Measurements from ENCODE around the gene GOLGA6C. TPM values are rescaled to one million over a fixed set of nuclear protein-coding genes. Genes with fewer than 3 reads are reported as not detected.
"Not testable (repeated sequence)": the region's sequence is repeated elsewhere in the genome, so short reads cannot be mapped to it uniquely, and the experiment has no call there.

The GOLGA6C gene
- total and polyA plus RNA-seq, 10 of the 15 experiments (the other 5 are each of a cell fraction or from before 2014, with no cell fraction given): not detected

DNA sequence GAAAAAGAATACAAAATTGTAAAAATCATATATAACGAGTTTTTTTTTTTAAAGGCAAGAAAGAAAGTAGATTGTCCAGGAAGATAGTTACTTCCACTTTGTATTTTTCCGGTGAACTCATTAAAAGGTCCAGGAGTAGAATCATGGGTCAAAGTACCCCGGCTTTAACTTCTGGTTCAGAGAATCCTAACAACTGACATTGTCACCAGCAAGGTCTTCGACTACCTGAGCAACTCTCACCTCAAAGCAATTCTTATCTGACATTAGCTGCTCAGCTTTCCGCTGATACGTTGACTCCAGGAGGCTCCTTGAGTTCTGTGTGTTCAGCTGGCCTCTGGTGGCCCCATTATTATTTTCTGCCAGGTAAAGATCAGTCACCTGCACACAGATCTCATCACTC, 9.1 kb upstream of the GOLGA6C start:
- DNase-seq (ENCODE audit: low read depth, low spot score); FAIRE-seq; RAD21 ChIA-PET (ENCODE audit: unreplicated experiment); POLR2A ChIA-PET; in situ Hi-C loops (cut with MboI); intact Hi-C loops (cut with micrococcal nuclease; ENCODE audit: unreplicated experiment); BruUV-seq (replicated peaks); H3K4me1 ChIP-seq (ENCODE audit: control insufficient read depth, insufficient read depth, low read length); H3K27ac ChIP-seq (ENCODE audit: control insufficient read depth, insufficient read depth); H3K36me3 ChIP-seq (ENCODE audit: control insufficient read depth in 2 of 2, insufficient read depth in 2 of 2, low read length in 1 of 2); H3K4me3 ChIP-seq; ATAC-seq; H3K4me2 ChIP-seq (ENCODE audit: control insufficient read depth, insufficient read depth); H3K9me3 ChIP-seq (replicated peaks; ENCODE audit: control insufficient read depth, insufficient read depth, low read length); H2AFZ ChIP-seq (ENCODE audit: control insufficient read depth, low read depth, low read length); H4K20me1 ChIP-seq (ENCODE audit: control insufficient read depth, insufficient read depth); H3K9ac ChIP-seq (ENCODE audit: control insufficient read depth, insufficient read depth, low read length); H3K79me2 ChIP-seq (ENCODE audit: control insufficient read depth, insufficient read depth, low read length); H3K27me3 ChIP-seq (replicated peaks in 1 of 2; ENCODE audit: control insufficient read depth in 2 of 2, insufficient read depth in 2 of 2, low read length in 1 of 2): not testable (repeated sequence)
- ChIA-PET CTCF (interaction anchor here (1.2 kb wide), 1 partner anchor 118 kb away, joined by 3 read pairs; no protein-coding TSS in a partner anchor), SMC1A (ENCODE audit: uncharacterized antibody, unreplicated experiment) (interaction anchor here (1.0 kb wide), 2 partner anchors 45 to 220 kb away, joined by 3 read pairs; no protein-coding TSS in a partner anchor)
- 62% methylated on average over 6 of the region's 6 CpGs for WGBS (ENCODE audit: insufficient coverage, insufficient replicate concordance, low lambda C conversion rate, missing lambda C conversion rate)

DNA sequence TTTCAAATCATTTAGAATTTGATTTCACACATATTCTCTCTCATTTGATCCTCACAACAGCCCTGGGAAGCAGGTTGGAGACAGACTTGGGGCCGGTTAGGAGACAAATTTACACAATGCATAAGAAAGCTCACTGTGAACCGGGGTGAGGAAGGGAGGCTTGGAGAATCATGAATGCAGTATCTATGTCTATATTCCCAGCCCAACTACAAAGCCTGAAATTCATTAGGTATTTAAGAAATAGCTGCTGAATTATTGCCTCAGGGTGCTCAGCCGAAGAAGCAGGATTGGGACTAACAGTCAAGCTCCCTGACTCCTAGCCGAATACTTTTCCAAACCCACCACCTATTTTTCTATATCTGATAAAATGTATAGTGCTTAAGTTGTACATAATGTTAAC, 8.4 kb upstream of the GOLGA6C start:
- no peak for DNase-seq (ENCODE audit: low read depth, low spot score)

More for the DNA sequence above, 8.4 kb upstream of the GOLGA6C start:
- ChIA-PET CTCF (no interaction called here), POLR2A (no interaction called here), RAD21 (ENCODE audit: unreplicated experiment) (no interaction called here), SMC1A (ENCODE audit: uncharacterized antibody, unreplicated experiment) (interaction anchor here (0.8 to 1.0 kb wide), 3 partner anchors 8 to 220 kb away, joined by 3 to 4 read pairs (median 3); no protein-coding TSS in a partner anchor)
- BruUV-seq (replicated peaks): no TSS peak
- no peaks in the 10 kb centered on the region for H3K4me1 ChIP-seq (ENCODE audit: control insufficient read depth, insufficient read depth, low read length)
- no peak overlapping the region for H3K4me3 ChIP-seq
- no peak for ATAC-seq
- in situ Hi-C loops (cut with MboI): no loop called here
- 35% methylated on average over 4 of the region's 4 CpGs for WGBS (ENCODE audit: insufficient coverage, insufficient replicate concordance, low lambda C conversion rate, missing lambda C conversion rate)
- no peak for TF ChIP-seq HCFC1 (IDR thresholded peaks at IDR 0.05; ENCODE audit: low read length)
- TF ChIP-seq, protein P1, sequence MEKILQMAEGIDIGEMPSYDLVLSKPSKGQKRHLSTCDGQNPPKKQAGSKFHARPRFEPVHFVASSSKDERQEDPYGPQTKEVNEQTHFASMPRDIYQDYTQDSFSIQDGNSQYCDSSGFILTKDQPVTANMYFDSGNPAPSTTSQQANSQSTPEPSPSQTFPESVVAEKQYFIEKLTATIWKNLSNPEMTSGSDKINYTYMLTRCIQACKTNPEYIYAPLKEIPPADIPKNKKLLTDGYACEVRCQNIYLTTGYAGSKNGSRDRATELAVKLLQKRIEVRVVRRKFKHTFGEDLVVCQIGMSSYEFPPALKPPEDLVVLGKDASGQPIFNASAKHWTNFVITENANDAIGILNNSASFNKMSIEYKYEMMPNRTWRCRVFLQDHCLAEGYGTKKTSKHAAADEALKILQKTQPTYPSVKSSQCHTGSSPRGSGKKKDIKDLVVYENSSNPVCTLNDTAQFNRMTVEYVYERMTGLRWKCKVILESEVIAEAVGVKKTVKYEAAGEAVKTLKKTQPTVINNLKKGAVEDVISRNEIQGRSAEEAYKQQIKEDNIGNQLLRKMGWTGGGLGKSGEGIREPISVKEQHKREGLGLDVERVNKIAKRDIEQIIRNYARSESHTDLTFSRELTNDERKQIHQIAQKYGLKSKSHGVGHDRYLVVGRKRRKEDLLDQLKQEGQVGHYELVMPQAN (conservative IDR thresholded peaks at IDR 0.05): no peak
- no peak for TF ChIP-seq ATF7 (IDR thresholded peaks at IDR 0.05; ENCODE audit: low read depth)
- TF ChIP-seq ZNF217 (IDR thresholded peaks at IDR 0.05): no peak
- no peak for TF ChIP-seq TCF7 (IDR thresholded peaks at IDR 0.05; ENCODE audit: borderline replicate concordance)
- no peak for TF ChIP-seq ZBED1 (IDR thresholded peaks at IDR 0.05; ENCODE audit: borderline replicate concordance)
- no peak for TF ChIP-seq FOXM1 (IDR thresholded peaks at IDR 0.05; ENCODE audit: low read depth, low read length)
- TF ChIP-seq, protein P2, sequence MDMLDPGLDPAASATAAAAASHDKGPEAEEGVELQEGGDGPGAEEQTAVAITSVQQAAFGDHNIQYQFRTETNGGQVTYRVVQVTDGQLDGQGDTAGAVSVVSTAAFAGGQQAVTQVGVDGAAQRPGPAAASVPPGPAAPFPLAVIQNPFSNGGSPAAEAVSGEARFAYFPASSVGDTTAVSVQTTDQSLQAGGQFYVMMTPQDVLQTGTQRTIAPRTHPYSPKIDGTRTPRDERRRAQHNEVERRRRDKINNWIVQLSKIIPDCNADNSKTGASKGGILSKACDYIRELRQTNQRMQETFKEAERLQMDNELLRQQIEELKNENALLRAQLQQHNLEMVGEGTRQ (IDR thresholded peaks at IDR 0.05; ENCODE audit: borderline replicate concordance, low read depth, low read length): no peak
- TF ChIP-seq, protein P3, sequence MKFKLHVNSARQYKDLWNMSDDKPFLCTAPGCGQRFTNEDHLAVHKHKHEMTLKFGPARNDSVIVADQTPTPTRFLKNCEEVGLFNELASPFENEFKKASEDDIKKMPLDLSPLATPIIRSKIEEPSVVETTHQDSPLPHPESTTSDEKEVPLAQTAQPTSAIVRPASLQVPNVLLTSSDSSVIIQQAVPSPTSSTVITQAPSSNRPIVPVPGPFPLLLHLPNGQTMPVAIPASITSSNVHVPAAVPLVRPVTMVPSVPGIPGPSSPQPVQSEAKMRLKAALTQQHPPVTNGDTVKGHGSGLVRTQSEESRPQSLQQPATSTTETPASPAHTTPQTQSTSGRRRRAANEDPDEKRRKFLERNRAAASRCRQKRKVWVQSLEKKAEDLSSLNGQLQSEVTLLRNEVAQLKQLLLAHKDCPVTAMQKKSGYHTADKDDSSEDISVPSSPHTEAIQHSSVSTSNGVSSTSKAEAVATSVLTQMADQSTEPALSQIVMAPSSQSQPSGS (IDR thresholded peaks at IDR 0.05; ENCODE audit: low read length): no peak
- TF ChIP-seq ZNF274 (IDR thresholded peaks at IDR 0.05; ENCODE audit: insufficient read depth, insufficient read length): no peak
- TF ChIP-seq CHD1 (IDR thresholded peaks at IDR 0.05; ENCODE audit: low read depth, low read length): no peak
- no peak for TF ChIP-seq RCOR1 (conservative IDR thresholded peaks at IDR 0.05; ENCODE audit: low read depth, low read length)
- TF ChIP-seq KAT2A (conservative IDR thresholded peaks at IDR 0.05; ENCODE audit: control insufficient read depth, low read depth, low read length): no peak
- TF ChIP-seq RELA (IDR thresholded peaks at IDR 0.05; ENCODE audit: borderline replicate concordance, partially characterized antibody): no peak
- no peak overlapping the region for H3K9ac ChIP-seq (ENCODE audit: control insufficient read depth, insufficient read depth, low read length)
- no peaks in the 10 kb centered on the region for H3K79me2 ChIP-seq (ENCODE audit: control insufficient read depth, insufficient read depth, low read length)
- no peaks in the 10 kb centered on the region for H3K9me3 ChIP-seq (replicated peaks; ENCODE audit: control insufficient read depth, insufficient read depth, low read length)
- no peak overlapping the region for H3K27ac ChIP-seq (ENCODE audit: control insufficient read depth, insufficient read depth)
- intact Hi-C loops (cut with micrococcal nuclease; ENCODE audit: unreplicated experiment): no loop called here
- H3K4me2 ChIP-seq (ENCODE audit: control insufficient read depth, insufficient read depth): no peak overlapping the region
- FAIRE-seq: no peak
- no peaks in the 10 kb centered on the region for H3K36me3 ChIP-seq (ENCODE audit: control insufficient read depth in 2 of 2, insufficient read depth in 2 of 2, low read length in 1 of 2)
- H4K20me1 ChIP-seq (ENCODE audit: control insufficient read depth, insufficient read depth): no peaks in the 10 kb centered on the region
- H2AFZ ChIP-seq (ENCODE audit: control insufficient read depth, low read depth, low read length): no peak overlapping the region
- no peaks in the 10 kb centered on the region for H3K27me3 ChIP-seq (replicated peaks in 1 of 2; ENCODE audit: control insufficient read depth in 2 of 2, insufficient read depth in 2 of 2, low read length in 1 of 2)
